Memory B cell (primary cell): Measurements from ENCODE around the gene APOBEC4.
A peak's percentile ranks its signal among the peaks of the same experiment; 100 is the strongest.
"Not testable (repeated sequence)": the region's sequence is repeated elsewhere in the genome, so short reads cannot be mapped to it uniquely, and the experiment has no call there.

ENCODE experiments used
- ATAC-seq: fragments of 150-1000 bp; cut with Tn5 transposase; 2 replicates; pipeline ENCODE4 v1.10.0; 2021; ENCODE audit warnings: low read depth, mild to moderate bottlenecking, moderate library complexity
- DNase-seq, 2 donors: peaks; one replicate each; pipeline ENCODE4 v3.0.0; 2022; ENCODE audit warnings: low spot score in 2 of 2
- H3K27ac Mint-ChIP-seq: one replicate; pipeline ENCODE4 v1.8.0; 2022; ENCODE audit warnings: mild to moderate bottlenecking, moderate library complexity, mixed read lengths
- H3K27me3 Mint-ChIP-seq: one replicate; pipeline ENCODE4 v1.8.0; 2022; ENCODE audit warnings: mixed read lengths
- H3K36me3 Mint-ChIP-seq: one replicate; pipeline ENCODE4 v1.8.0; 2022; ENCODE audit warnings: mild to moderate bottlenecking, mixed read lengths
- H3K4me1 Mint-ChIP-seq: one replicate; pipeline ENCODE4 v1.8.0; 2022; ENCODE audit warnings: mixed read lengths
- H3K4me3 Mint-ChIP-seq: one replicate; pipeline ENCODE4 v1.8.0; 2022; ENCODE audit warnings: mild to moderate bottlenecking, moderate library complexity, mixed read lengths
- H3K9me3 Mint-ChIP-seq: one replicate; pipeline ENCODE4 v1.8.0; 2022; ENCODE audit warnings: mixed read lengths

The APOBEC4 gene

GRCh38 chr1:183634429-183635065 lies 18.6 kb downstream of the APOBEC4 start:
- Mint-ChIP-seq H3K27me3 (no peaks in the 10 kb centered on the region), H3K4me1 (peaks cover 27% of the 10 kb centered on the region), H3K9me3 (no peaks in the 10 kb centered on the region), H3K36me3 (peaks cover 11% of the 10 kb centered on the region), H3K27ac (peak overlapping the region; percentile 91), H3K4me3 (peak overlapping the region; percentile 99)
- no peak for ATAC-seq
- no peak for DNase-seq

- peaks cover 27% of the 10 kb centered on the region for H3K4me1 Mint-ChIP-seq
- DNase-seq (peak in 1 of 2 donors; percentile 23), ATAC-seq (peak; percentile 45)
- H3K36me3 Mint-ChIP-seq, result peaks cover 11% of the 10 kb centered on the region
- no peaks in the 10 kb centered on the region for H3K9me3 Mint-ChIP-seq
- peak overlapping the region; percentile 99 for H3K4me3 Mint-ChIP-seq
- H3K27ac Mint-ChIP-seq, result peak overlapping the region; percentile 91
- no peaks in the 10 kb centered on the region for H3K27me3 Mint-ChIP-seq
Observed at GRCh38 chr1:183633676-183634343, 19.3 kb downstream of the APOBEC4 start.

- DNase-seq (no peak), ATAC-seq (no peak)
- no peak overlapping the region for H3K4me3 Mint-ChIP-seq
- no peak overlapping the region for H3K27ac Mint-ChIP-seq
- peaks cover 30% of the 10 kb centered on the region for H3K4me1 Mint-ChIP-seq
- H3K36me3 Mint-ChIP-seq, result peaks cover 16% of the 10 kb centered on the region
- no peaks in the 10 kb centered on the region for H3K27me3 Mint-ChIP-seq
- no peaks in the 10 kb centered on the region for H3K9me3 Mint-ChIP-seq
Observed at GRCh38 chr1:183632964-183633363, 20.2 kb downstream of the APOBEC4 start.

- Mint-ChIP-seq H3K36me3 (peaks cover 16% of the 10 kb centered on the region), H3K9me3 (no peaks in the 10 kb centered on the region), H3K27ac (no peak overlapping the region), H3K27me3 (no peaks in the 10 kb centered on the region), H3K4me1 (peaks cover 30% of the 10 kb centered on the region), H3K4me3 (no peak overlapping the region)
- ATAC-seq, result no peak
- DNase-seq, result no peak
Observed at GRCh38 chr1:183632114-183632513, 21.0 kb downstream of the APOBEC4 start.

GRCh38 chr1:183630748-183631147 lies 22.4 kb downstream of the APOBEC4 start:
- Mint-ChIP-seq H3K9me3 (no peaks in the 10 kb centered on the region), H3K36me3 (peaks cover 16% of the 10 kb centered on the region), H3K27me3 (no peaks in the 10 kb centered on the region), H3K4me3 (peak overlapping the region; percentile 39), H3K4me1 (peaks cover 24% of the 10 kb centered on the region), H3K27ac (peak overlapping the region; percentile 25)
- DNase-seq, result no peak
- no peak for ATAC-seq

- Mint-ChIP-seq H3K27ac (peak overlapping the region; percentile 20), H3K9me3 (no peaks in the 10 kb centered on the region), H3K36me3 (peaks cover 18% of the 10 kb centered on the region), H3K27me3 (no peaks in the 10 kb centered on the region), H3K4me3 (no peak overlapping the region), H3K4me1 (peaks cover 18% of the 10 kb centered on the region)
- DNase-seq, result no peak
- no peak for ATAC-seq
Observed at GRCh38 chr1:183628537-183628936, 24.6 kb downstream of the APOBEC4 start.

GRCh38 chr1:183626236-183626635 lies 26.9 kb downstream of the APOBEC4 start:
- H3K36me3 Mint-ChIP-seq, result peaks cover 16% of the 10 kb centered on the region
- H3K4me1 Mint-ChIP-seq, result peaks cover 26% of the 10 kb centered on the region

GRCh38 chr1:183622884-183623785 lies 30.0 kb downstream of the APOBEC4 start:
- DNase-seq, result peak; percentile 34 to 53
- H3K4me1 Mint-ChIP-seq, result peaks cover 15% of the 10 kb centered on the region
- H3K27me3 Mint-ChIP-seq, result no peaks in the 10 kb centered on the region
- peak; percentile 100 for ATAC-seq
- peaks cover 3% of the 10 kb centered on the region for H3K36me3 Mint-ChIP-seq
- no peak overlapping the region for H3K4me3 Mint-ChIP-seq
- peak overlapping the region; percentile 67 for H3K27ac Mint-ChIP-seq
- no peaks in the 10 kb centered on the region for H3K9me3 Mint-ChIP-seq

More at GRCh38 chr1:183626236-183626635, 26.9 kb downstream of the APOBEC4 start:
- ATAC-seq, H3K27me3 Mint-ChIP-seq, H3K27ac Mint-ChIP-seq, DNase-seq, H3K9me3 Mint-ChIP-seq, H3K4me3 Mint-ChIP-seq: not testable (repeated sequence)

GRCh38 chr1:183622013-183622412 lies 31.1 kb downstream of the APOBEC4 start:
- no peak for ATAC-seq
- DNase-seq, result no peak
- H3K27me3 Mint-ChIP-seq, result no peaks in the 10 kb centered on the region
- H3K4me3 Mint-ChIP-seq, result no peak overlapping the region
- peaks cover 3% of the 10 kb centered on the region for H3K36me3 Mint-ChIP-seq
- no peaks in the 10 kb centered on the region for H3K9me3 Mint-ChIP-seq
- peaks cover 15% of the 10 kb centered on the region for H3K4me1 Mint-ChIP-seq
- no peak overlapping the region for H3K27ac Mint-ChIP-seq

- ATAC-seq (no peak), DNase-seq (no peak)
- H3K27me3 Mint-ChIP-seq, result no peaks in the 10 kb centered on the region
- no peak overlapping the region for H3K4me3 Mint-ChIP-seq
- H3K9me3 Mint-ChIP-seq, result no peaks in the 10 kb centered on the region
- H3K36me3 Mint-ChIP-seq, result peaks cover 3% of the 10 kb centered on the region
- H3K4me1 Mint-ChIP-seq, result peaks cover 15% of the 10 kb centered on the region
- H3K27ac Mint-ChIP-seq, result no peak overlapping the region
Observed at GRCh38 chr1:183620311-183620710, 32.8 kb downstream of the APOBEC4 start.

GRCh38 chr1:183619781-183620180 lies 33.3 kb downstream of the APOBEC4 start:
- no peak overlapping the region for H3K27ac Mint-ChIP-seq
- DNase-seq (no peak), ATAC-seq (no peak)
- H3K4me1 Mint-ChIP-seq, result peaks cover 15% of the 10 kb centered on the region
- no peak overlapping the region for H3K4me3 Mint-ChIP-seq
- no peaks in the 10 kb centered on the region for H3K27me3 Mint-ChIP-seq
- H3K36me3 Mint-ChIP-seq, result peaks cover 3% of the 10 kb centered on the region
- H3K9me3 Mint-ChIP-seq, result no peaks in the 10 kb centered on the region

- H3K27ac Mint-ChIP-seq, H3K9me3 Mint-ChIP-seq, H3K36me3 Mint-ChIP-seq, DNase-seq, ATAC-seq, H3K4me3 Mint-ChIP-seq, H3K27me3 Mint-ChIP-seq: not testable (repeated sequence)
- H3K4me1 Mint-ChIP-seq, result peaks cover 12% of the 10 kb centered on the region
Observed at GRCh38 chr1:183618202-183618601, 34.9 kb downstream of the APOBEC4 start.

- not testable (repeated sequence) for H3K4me1 Mint-ChIP-seq, H3K36me3 Mint-ChIP-seq, H3K9me3 Mint-ChIP-seq, H3K27ac Mint-ChIP-seq, H3K4me3 Mint-ChIP-seq, ATAC-seq, H3K27me3 Mint-ChIP-seq, DNase-seq
Observed at GRCh38 chr1:183612975-183613374, 40.1 kb downstream of the APOBEC4 start.

- ATAC-seq, result no peak
- DNase-seq, result no peak
- H3K4me3 Mint-ChIP-seq, result no peak overlapping the region
- no peaks in the 10 kb centered on the region for H3K27me3 Mint-ChIP-seq
- H3K27ac Mint-ChIP-seq, result no peak overlapping the region
- H3K36me3 Mint-ChIP-seq, result no peaks in the 10 kb centered on the region
- peaks cover 9% of the 10 kb centered on the region for H3K4me1 Mint-ChIP-seq
- H3K9me3 Mint-ChIP-seq, result no peaks in the 10 kb centered on the region
Observed at GRCh38 chr1:183612407-183612806, 40.7 kb downstream of the APOBEC4 start.
